GM21723 (cell line): ENCODE measurements around the gene MRPL28.
"Not testable (repeated sequence)": the region's sequence is repeated elsewhere in the genome, so short reads cannot be mapped to it uniquely, and the experiment has no call there.

ENCODE experiments used
- ATAC-seq: cut with Tn5 transposase; IDR thresholded peaks from one replicate; pipeline ENCODE4 v1.9.1; 2021; ENCODE audit warnings: mild to moderate bottlenecking, moderate library complexity; ENCODE audit not compliant: unreplicated experiment

Gene MRPL28

GRCh38 chr16:370443-370842 is at the start of gene MRPL28:
TSS of gene MRPL28 (minus strand) at chr16:370538. CDS start at chr16:370218, 320 bp downstream.
- ATAC-seq, result peak; percentile 79

GRCh38 chr16:415170-415498 is 44.8 kb upstream of the MRPL28 start:
- not testable (repeated sequence) for ATAC-seq

GRCh38 chr16:414395-415169 is 44.2 kb upstream of the MRPL28 start:
- ATAC-seq, result no peak

DNA sequence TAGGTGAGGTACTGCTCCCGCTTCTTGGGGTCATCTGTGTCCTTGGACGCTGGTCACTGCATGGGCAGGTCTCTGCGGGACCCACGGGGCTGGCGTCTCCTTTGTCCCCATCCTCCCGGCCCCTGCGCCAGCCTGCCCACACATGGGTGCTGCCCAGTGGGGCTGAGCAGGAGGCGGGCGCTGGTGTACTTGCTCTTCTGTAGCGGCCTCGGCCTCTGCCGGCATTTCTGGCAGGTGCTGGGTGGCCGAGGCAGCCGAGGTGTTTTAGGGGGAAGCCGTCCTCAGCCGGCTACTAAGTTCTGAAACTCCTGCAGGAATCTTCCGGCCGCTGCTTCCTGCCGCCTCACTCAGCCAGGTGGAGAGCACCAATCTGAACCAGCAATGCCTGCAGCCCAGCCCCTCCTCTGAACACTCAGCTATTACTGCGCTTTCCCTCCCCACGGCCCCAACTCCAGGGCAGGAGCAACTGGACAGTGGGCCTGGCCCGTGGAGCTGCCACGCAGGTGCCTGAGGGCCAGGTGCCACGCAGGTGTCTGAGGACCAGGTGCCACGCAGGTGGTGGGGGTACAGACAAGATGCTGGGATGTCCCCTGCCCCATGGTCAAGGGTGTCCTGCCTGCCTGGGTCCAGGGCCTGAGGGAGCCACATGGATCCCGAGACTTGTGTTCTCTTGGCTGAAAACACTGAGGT is 41.4 kb upstream of the MRPL28 start:
- no peak for ATAC-seq

- no peak for ATAC-seq
These were observed 40.3 kb upstream of the MRPL28 start for GRCh38 chr16:410516-411178.

DNA sequence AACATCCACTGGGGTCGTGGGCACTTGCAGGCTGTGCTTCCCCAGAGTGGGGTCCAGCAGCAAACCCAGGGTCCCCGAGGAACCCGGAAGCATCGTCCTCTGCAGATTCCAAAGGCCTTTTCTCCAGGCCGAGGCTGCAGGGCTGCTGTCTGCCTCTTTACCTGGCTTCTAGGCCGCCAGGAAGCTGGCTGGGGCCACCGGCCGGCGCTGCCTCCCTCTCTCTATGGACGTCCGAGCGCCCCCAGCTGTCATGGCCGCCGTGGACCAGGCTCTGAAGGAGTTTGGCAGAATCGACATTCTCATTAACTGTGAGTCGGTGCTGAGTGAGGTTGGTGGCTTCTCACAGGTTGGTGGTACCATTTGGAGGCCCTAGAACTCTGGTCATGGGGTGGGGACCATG is 36.9 kb upstream of the MRPL28 start:
- no peak for ATAC-seq

DNA sequence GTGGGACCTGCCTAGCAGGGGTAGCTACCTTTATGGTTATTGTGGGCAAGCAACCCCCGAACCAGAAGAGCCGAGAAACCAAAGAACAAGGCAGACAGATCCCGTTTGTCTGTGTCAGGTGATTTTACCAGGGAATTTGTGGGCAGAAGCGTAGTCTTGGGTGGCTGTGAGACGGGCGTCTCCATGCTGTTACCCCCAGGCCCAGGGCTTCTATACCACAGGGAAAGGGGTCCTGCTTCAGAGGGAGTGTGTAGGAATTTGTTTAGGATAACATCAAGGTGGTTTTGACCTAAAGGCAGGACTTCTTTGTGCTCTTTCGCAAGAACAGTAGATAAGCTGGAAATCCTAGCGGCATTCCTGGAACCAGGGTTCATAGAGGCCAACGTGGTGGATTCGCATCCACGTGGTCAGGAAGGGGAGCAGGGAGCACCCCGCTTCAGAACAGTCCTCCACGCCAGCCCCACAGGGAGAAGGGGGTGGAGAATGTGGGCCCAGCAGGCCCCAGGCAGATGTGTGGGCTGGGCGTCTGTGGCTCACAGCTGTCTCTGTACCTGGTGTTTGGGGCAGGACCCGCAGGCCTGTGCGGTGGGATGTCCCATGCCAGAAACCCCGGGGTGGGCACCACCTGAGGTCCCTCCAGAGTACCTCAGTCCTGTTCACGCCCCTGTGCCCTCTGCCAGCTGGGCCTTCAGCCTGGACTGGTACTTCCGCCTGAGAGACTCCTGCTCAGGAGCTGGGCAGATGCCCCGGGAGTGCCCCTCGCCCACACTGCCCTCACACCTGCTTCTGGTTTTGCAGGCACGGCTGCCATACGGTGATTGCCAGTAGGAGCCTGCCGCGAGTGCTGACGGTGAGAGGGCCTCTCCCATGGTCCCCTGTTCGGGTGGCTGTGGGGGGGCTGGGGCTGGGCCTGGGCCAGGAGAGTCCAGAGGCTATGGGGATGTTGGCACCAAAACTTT is 35.5 kb upstream of the MRPL28 start:
- ATAC-seq, result no peak

GRCh38 chr16:404971-405486 is 34.7 kb upstream of the MRPL28 start:
- no peak for ATAC-seq

GRCh38 chr16:401468-402348 is 31.4 kb upstream of the MRPL28 start, which contains the start of gene DECR2:
TSS of gene DECR2 (plus strand) at chr16:401885. CDS start at chr16:401964, 79 bp downstream.
- peak; percentile 53 for ATAC-seq

DNA sequence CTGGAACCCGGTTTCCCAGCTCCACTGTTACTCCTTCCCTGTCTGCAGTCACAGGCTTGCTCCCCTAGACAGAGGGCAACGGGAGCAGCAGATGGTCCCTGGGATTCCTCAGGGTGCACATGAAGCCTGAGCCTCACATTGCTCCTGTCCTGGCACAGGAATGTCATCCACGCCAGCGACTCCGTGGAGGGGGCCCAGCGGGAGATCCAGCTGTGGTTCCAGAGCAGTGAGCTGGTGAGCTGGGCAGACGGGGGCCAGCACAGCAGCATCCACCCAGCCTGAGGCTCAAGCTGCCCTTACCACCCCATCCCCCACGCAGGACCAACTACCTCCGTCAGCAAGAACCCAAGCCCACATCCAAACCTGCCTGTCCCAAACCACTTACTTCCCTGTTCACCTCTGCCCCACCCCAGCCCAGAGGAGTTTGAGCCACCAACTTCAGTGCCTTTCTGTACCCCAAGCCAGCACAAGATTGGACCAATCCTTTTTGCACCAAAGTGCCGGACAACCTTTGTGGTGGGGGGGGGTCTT is 29.8 kb upstream of the MRPL28 start:
- no peak for ATAC-seq

GRCh38 chr16:399340-400019 is 29.1 kb upstream of the MRPL28 start:
- ATAC-seq, result no peak

DNA sequence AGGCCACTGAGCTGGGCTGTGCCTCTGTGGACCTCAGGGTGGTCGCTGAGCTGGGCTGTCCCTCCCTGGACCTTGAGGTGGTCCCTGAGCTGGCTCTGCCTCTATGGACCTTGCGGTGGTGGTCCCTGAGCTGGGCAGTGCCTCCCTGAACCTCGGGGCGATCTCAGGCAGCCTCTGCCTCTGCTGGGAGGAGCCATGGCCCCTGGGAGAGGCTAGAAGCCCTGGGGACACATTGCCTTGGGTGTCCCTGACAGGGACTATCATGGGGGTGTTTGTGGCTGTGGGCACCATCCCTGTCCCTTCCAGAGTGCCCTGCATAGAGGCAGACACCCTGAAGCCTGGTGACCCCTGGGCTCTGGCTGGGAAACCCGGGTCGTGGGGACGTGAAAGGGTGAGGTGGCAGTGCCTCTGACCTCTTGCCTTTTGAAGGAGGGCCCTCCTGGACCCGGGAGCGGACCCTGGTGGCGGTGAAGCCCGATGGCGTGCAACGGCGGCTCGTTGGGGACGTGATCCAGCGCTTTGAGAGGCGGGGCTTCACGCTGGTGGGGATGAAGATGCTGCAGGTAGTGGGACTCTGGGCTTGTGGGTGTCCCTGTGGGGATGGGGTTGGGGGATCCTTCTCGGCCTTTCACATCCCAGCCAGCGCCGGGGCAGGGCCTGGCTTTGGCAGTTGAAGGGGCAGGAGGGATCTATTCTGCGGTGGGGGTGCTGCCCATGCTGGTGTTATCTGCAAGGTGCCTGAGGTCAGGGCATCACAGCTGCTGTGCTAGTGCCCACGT is 28.4 kb upstream of the MRPL28 start:
- ATAC-seq, result no peak

GRCh38 chr16:397736-398332 is 27.5 kb upstream of the MRPL28 start:
- no peak for ATAC-seq

GRCh38 chr16:397135-397661 is 26.9 kb upstream of the MRPL28 start, which contains the start of gene NME4:
TSS of gene NME4 (plus strand) at chr16:397199. CDS start at chr16:397223, 24 bp downstream.
- no peak for ATAC-seq

GRCh38 chr16:396605-397004 is 26.3 kb upstream of the MRPL28 start:
- ATAC-seq, result no peak

DNA sequence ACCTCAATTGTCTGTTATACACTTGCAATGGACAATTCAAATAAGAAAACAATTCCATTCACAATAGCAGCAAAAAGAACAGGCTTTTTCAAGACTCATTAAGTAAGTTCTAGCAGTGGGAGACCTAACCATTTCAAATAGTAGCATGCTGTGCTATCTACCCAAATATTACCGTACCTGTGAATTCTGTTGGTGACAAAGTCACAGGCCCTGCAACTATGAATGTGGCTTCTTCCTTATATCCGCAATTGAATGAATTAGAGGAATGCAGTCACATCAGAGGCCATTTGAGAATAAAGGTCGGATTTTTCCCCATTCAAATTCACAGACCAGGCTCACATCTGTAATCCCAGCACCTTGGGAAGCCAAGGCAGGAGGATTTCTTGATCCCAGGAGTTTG is 25.9 kb upstream of the MRPL28 start:
- no peak for ATAC-seq

- no peak for ATAC-seq
These were observed 22.2 kb upstream of the MRPL28 start for GRCh38 chr16:392450-393030.
